Activated naive CD8-positive, alpha-beta T cell treated with anti-CD3 and anti-CD28 coated beads, Interleukin-2, amount 50 U/mL, for 24 hours (primary cell): ENCODE measurements around the gene CCRL2.

Experiments used
- ATAC-seq: fragments of 150-1000 bp; cut with Tn5 transposase; one replicate; pipeline ENCODE4 v1.10.0; 2021
- DNase-seq: peaks from one replicate; pipeline ENCODE4 v3.0.0; 2021
- H3K27ac Mint-ChIP-seq: one replicate; pipeline ENCODE4 v1.8.0; 2021; ENCODE audit warnings: mild to moderate bottlenecking, mixed read lengths
- H3K27me3 Mint-ChIP-seq: one replicate; pipeline ENCODE4 v1.8.0; 2021; ENCODE audit warnings: mixed read lengths
- H3K36me3 Mint-ChIP-seq: one replicate; pipeline ENCODE4 v1.8.0; 2021; ENCODE audit warnings: low read depth, mixed read lengths
- H3K4me1 Mint-ChIP-seq: one replicate; pipeline ENCODE4 v1.8.0; 2021; ENCODE audit warnings: mixed read lengths
- H3K4me3 Mint-ChIP-seq: one replicate; pipeline ENCODE4 v1.8.0; 2021; ENCODE audit warnings: mild to moderate bottlenecking, moderate library complexity, mixed read lengths
- H3K9me3 Mint-ChIP-seq: one replicate; pipeline ENCODE4 v1.8.0; 2021; ENCODE audit warnings: mixed read lengths

The CCRL2 gene, protein sequence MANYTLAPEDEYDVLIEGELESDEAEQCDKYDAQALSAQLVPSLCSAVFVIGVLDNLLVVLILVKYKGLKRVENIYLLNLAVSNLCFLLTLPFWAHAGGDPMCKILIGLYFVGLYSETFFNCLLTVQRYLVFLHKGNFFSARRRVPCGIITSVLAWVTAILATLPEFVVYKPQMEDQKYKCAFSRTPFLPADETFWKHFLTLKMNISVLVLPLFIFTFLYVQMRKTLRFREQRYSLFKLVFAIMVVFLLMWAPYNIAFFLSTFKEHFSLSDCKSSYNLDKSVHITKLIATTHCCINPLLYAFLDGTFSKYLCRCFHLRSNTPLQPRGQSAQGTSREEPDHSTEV

GRCh38 chr3:46406788-46407611 lies at the start of gene CCRL2, which contains the start of gene CCR5AS:
CCRL2 (plus strand) TSS chr3:46407259; CDS start chr3:46408080, 821 bp downstream.
CCR5AS (minus strand) TSS chr3:46407066.
- Mint-ChIP-seq H3K36me3 (peaks cover 6% of the 10 kb centered on the region), H3K4me1 (peaks cover 39% of the 10 kb centered on the region), H3K27ac (peak within 1 kb of the TSS; percentile 80), H3K27me3 (no peaks in the 10 kb centered on the region), H3K9me3 (peaks cover 5% of the 10 kb centered on the region), H3K4me3 (peak within 1 kb of the TSS; percentile 81)
- peak; percentile 43 for DNase-seq
- ATAC-seq: peak; percentile 88

GRCh38 chr3:46358466-46358865 lies 48.6 kb upstream of the CCRL2 start:
- DNase-seq: no peak
- H3K27me3 Mint-ChIP-seq: peaks cover 21% of the 10 kb centered on the region
- peaks cover 47% of the 10 kb centered on the region for H3K4me1 Mint-ChIP-seq
- ATAC-seq: no peak
- no peak overlapping the region for H3K4me3 Mint-ChIP-seq
- H3K9me3 Mint-ChIP-seq: no peaks in the 10 kb centered on the region
- H3K27ac Mint-ChIP-seq: no peak overlapping the region
- H3K36me3 Mint-ChIP-seq: no peaks in the 10 kb centered on the region

- Mint-ChIP-seq H3K27ac (peak overlapping the region; percentile 44), H3K4me3 (no peak overlapping the region), H3K36me3 (no peaks in the 10 kb centered on the region), H3K9me3 (no peaks in the 10 kb centered on the region), H3K4me1 (peaks cover 35% of the 10 kb centered on the region), H3K27me3 (peaks cover 17% of the 10 kb centered on the region)
- DNase-seq (no peak), ATAC-seq (peak; percentile 85)
Measured at GRCh38 chr3:46359733-46360493, 47.1 kb upstream of the CCRL2 start.

GRCh38 chr3:46360907-46361306 lies 46.2 kb upstream of the CCRL2 start:
- Mint-ChIP-seq H3K36me3 (no peaks in the 10 kb centered on the region), H3K9me3 (no peaks in the 10 kb centered on the region), H3K27ac (no peak overlapping the region), H3K27me3 (peaks cover 10% of the 10 kb centered on the region), H3K4me1 (peaks cover 29% of the 10 kb centered on the region), H3K4me3 (no peak overlapping the region)
- ATAC-seq: no peak
- DNase-seq: no peak

GRCh38 chr3:46361408-46362283 lies 45.4 kb upstream of the CCRL2 start:
- DNase-seq (no peak), ATAC-seq (no peak)
- H3K4me1 Mint-ChIP-seq: peaks cover 27% of the 10 kb centered on the region
- no peaks in the 10 kb centered on the region for H3K36me3 Mint-ChIP-seq
- peaks cover 8% of the 10 kb centered on the region for H3K27me3 Mint-ChIP-seq
- H3K9me3 Mint-ChIP-seq: no peaks in the 10 kb centered on the region
- H3K4me3 Mint-ChIP-seq: no peak overlapping the region
- no peak overlapping the region for H3K27ac Mint-ChIP-seq

GRCh38 chr3:46365041-46365440 lies 42.0 kb upstream of the CCRL2 start:
- Mint-ChIP-seq H3K4me1 (peaks cover 37% of the 10 kb centered on the region), H3K27ac (no peak overlapping the region)

DNA sequence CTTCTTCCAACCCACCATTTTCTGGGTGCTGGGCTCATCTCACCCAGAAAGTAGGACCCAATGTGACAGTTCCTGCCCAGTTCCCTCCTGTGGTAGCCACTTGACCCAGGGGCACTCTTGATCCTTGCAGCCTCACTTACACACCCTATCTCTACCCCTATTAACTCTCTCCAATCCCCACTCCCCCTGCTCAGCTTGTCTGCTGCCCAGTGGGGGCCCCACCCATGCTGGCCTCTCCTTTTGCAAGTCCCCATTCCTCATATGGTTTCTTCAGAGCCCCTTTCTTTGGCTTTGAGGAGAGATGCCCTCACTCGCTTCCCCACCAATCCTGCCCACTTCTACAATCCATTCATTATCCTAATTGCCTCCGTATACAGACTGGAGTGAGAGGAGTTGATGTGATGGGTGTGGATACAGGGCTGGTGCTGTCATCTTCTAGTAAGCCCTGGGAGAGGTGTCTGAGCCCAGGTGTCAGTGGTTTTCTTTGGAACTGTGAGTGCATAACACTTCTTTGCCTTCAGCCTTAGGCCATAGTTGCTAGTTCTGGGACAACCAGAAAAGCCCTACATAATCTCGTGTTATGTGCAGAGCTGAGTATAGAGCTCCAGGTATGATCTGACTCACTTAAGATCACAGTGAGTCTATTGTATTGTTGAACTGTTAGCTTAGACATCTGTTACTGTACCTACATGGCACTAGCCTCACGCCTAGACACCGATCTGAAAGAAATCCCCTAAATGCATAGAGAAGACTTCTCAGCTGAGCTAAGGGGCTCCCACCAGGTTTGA lies 41.1 kb upstream of the CCRL2 start:
- H3K27ac Mint-ChIP-seq: no peak overlapping the region
- ATAC-seq (no peak), DNase-seq (no peak)
- H3K36me3 Mint-ChIP-seq: no peaks in the 10 kb centered on the region
- peaks cover 38% of the 10 kb centered on the region for H3K4me1 Mint-ChIP-seq
- H3K4me3 Mint-ChIP-seq: no peak overlapping the region
- H3K27me3 Mint-ChIP-seq: peaks cover 4% of the 10 kb centered on the region
- H3K9me3 Mint-ChIP-seq: no peaks in the 10 kb centered on the region

More at GRCh38 chr3:46365041-46365440, 42.0 kb upstream of the CCRL2 start:
- ATAC-seq (no peak), DNase-seq (no peak)
- no peaks in the 10 kb centered on the region for H3K9me3 Mint-ChIP-seq
- H3K27me3 Mint-ChIP-seq: peaks cover 5% of the 10 kb centered on the region
- no peak overlapping the region for H3K4me3 Mint-ChIP-seq
- no peaks in the 10 kb centered on the region for H3K36me3 Mint-ChIP-seq

GRCh38 chr3:46367811-46368210 lies 39.2 kb upstream of the CCRL2 start:
- peaks cover 37% of the 10 kb centered on the region for H3K4me1 Mint-ChIP-seq
- no peaks in the 10 kb centered on the region for H3K36me3 Mint-ChIP-seq
- ATAC-seq: no peak
- H3K27me3 Mint-ChIP-seq: peaks cover 2% of the 10 kb centered on the region
- H3K27ac Mint-ChIP-seq: no peak overlapping the region
- no peaks in the 10 kb centered on the region for H3K9me3 Mint-ChIP-seq
- H3K4me3 Mint-ChIP-seq: no peak overlapping the region
- DNase-seq: no peak

DNA sequence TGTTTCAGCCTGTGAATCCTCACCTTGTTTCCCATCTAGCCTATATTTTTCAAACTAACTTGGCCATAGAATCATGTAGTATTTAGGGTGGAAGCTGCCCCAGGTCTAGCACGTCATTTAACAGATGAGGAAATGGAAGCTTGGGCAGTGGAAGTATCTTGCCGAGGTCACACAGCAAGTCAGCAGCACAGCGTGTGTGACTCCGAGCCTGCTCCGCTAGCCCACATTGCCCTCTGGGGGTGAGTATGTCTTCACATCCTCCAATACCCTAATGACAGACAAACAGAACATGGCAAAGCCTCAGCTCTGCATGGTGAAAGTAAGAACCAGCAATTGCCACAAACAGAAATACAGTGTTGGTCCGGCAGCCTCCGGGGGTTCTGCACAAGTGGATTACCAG lies 38.5 kb upstream of the CCRL2 start:
- no peak for ATAC-seq
- no peak overlapping the region for H3K27ac Mint-ChIP-seq
- peaks cover 9% of the 10 kb centered on the region for H3K27me3 Mint-ChIP-seq
- no peaks in the 10 kb centered on the region for H3K9me3 Mint-ChIP-seq
- no peak overlapping the region for H3K4me3 Mint-ChIP-seq
- peaks cover 39% of the 10 kb centered on the region for H3K4me1 Mint-ChIP-seq
- no peaks in the 10 kb centered on the region for H3K36me3 Mint-ChIP-seq
- DNase-seq: peak; percentile 52

GRCh38 chr3:46369151-46369550 lies 37.9 kb upstream of the CCRL2 start:
- no peak overlapping the region for H3K4me3 Mint-ChIP-seq
- no peaks in the 10 kb centered on the region for H3K9me3 Mint-ChIP-seq
- H3K4me1 Mint-ChIP-seq: peaks cover 39% of the 10 kb centered on the region
- H3K27ac Mint-ChIP-seq: peak overlapping the region; percentile 84
- DNase-seq (no peak), ATAC-seq (no peak)
- H3K27me3 Mint-ChIP-seq: peaks cover 11% of the 10 kb centered on the region
- H3K36me3 Mint-ChIP-seq: no peaks in the 10 kb centered on the region

- H3K27me3 Mint-ChIP-seq: peaks cover 15% of the 10 kb centered on the region
- H3K4me3 Mint-ChIP-seq: no peak overlapping the region
- no peaks in the 10 kb centered on the region for H3K9me3 Mint-ChIP-seq
- H3K4me1 Mint-ChIP-seq: peaks cover 43% of the 10 kb centered on the region
- peak; percentile 88 for ATAC-seq
- H3K27ac Mint-ChIP-seq: peak overlapping the region; percentile 84
- DNase-seq: peak; percentile 31
- no peaks in the 10 kb centered on the region for H3K36me3 Mint-ChIP-seq
Measured at GRCh38 chr3:46369675-46370132, 37.4 kb upstream of the CCRL2 start.

GRCh38 chr3:46370839-46371518 lies 36.1 kb upstream of the CCRL2 start, which contains the start of gene CCR5:
CCR5 (plus strand) TSS chr3:46370946; CDS start chr3:46372903, 1,957 bp downstream.
- Mint-ChIP-seq H3K36me3 (no peaks in the 10 kb centered on the region), H3K4me1 (peaks cover 53% of the 10 kb centered on the region)
- no peak for DNase-seq

More at GRCh38 chr3:46370839-46371518, 36.1 kb upstream of the CCRL2 start, which contains the start of gene CCR5:
- peaks cover 22% of the 10 kb centered on the region for H3K27me3 Mint-ChIP-seq
- H3K27ac Mint-ChIP-seq: peak within 1 kb of the TSS; percentile 84
- H3K4me3 Mint-ChIP-seq: no peak within 1 kb of the TSS
- no peaks in the 10 kb centered on the region for H3K9me3 Mint-ChIP-seq
- peak; percentile 40 for ATAC-seq
